Nephron progenitor cell (in vitro differentiated cells): ENCODE results near the gene MAP4K4.
A peak's percentile ranks its signal among the peaks of the same experiment; 100 is the strongest.

ENCODE experiments used
- DNase-seq: peaks from one replicate; pipeline ENCODE4 v3.0.0; 2021
- H3K27ac Mint-ChIP-seq: 2 replicates; pipeline ENCODE4 v1.8.0; 2021; ENCODE audit warnings: mild to moderate bottlenecking, moderate library complexity, mixed read lengths
- H3K27me3 Mint-ChIP-seq: 2 replicates; pipeline ENCODE4 v1.8.0; 2021; ENCODE audit warnings: mild to moderate bottlenecking, low read depth, mixed read lengths; ENCODE audit not compliant: poor library complexity
- H3K36me3 Mint-ChIP-seq: 2 replicates; pipeline ENCODE4 v1.8.0; 2021; ENCODE audit warnings: low read depth, mixed read lengths
- H3K4me1 Mint-ChIP-seq: 2 replicates; pipeline ENCODE4 v1.8.0; 2021; ENCODE audit warnings: mixed read lengths
- H3K4me3 Mint-ChIP-seq: 2 replicates; pipeline ENCODE4 v1.8.0; 2021; ENCODE audit warnings: mild to moderate bottlenecking, moderate library complexity, mixed read lengths
- H3K9me3 Mint-ChIP-seq: 2 replicates; pipeline ENCODE4 v1.8.0; 2021; ENCODE audit warnings: mild to moderate bottlenecking, moderate library complexity, mixed read lengths
- TF ChIP-seq, protein P1 (sequence below): fragments of 200-600 bp; sonication (generic); IDR thresholded peaks from 2 replicates; pipeline ENCODE4 v1.5.0; 2021; ENCODE audit warnings: antibody characterized with exemption

Gene MAP4K4

DNA sequence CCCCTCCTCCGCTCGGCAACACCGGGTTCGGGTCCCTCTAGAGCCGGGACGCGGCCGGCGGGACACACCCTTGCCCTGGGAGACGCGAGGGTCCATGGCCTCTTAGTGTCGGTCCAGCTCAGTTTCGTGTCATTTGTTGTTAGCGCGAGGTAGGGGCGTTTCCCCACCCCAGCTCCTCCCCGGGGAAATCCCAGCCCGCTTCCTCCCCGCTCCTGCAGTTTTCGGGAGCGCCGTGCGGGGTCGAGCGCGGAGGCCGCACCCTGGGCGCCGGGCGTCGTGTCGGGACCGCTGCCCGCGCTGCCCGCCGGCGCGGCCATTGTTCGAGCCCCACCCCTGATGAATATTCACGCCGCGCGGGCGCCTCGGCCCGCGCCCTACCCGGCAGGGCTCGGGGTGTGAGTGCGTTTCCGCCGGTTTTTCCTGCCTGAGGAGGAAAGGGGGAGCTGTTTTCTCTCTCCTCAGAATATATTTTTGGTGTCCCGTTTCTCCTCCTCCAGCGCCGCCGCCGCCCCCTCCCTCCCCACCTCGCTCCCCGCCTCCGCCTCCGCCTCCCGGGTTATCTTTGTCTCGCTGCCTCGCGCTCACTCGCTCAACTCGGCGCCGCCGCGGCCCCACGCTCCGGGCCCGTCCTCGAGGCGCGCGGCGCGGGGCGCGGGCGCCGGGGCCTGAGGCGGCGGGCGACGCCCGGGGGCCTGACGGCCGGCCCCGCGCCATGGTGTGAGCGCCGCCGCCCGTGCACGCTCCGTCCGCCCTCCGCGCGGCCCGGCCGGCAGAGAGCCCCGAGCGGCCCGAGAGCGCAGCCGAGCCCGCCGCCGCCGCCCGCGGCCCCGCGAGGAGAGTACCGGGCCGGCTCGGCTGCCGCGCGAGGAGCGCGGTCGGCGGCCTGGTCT is at the start of gene MAP4K4:
Gene MAP4K4 (plus strand): TSS at position 584 of the 890 bp plus-strand sequence. CDS start 374 bp downstream, outside the sequence.
- H3K4me1 Mint-ChIP-seq, result peaks cover 7% of the 10 kb centered on the region
- peak; percentile 78 for DNase-seq
- peak within 1 kb of the TSS; percentile 87 for H3K27ac Mint-ChIP-seq
- H3K4me3 Mint-ChIP-seq, result peak within 1 kb of the TSS; percentile 90
- H3K36me3 Mint-ChIP-seq, result peaks cover 19% of the 10 kb centered on the region
- peaks cover 13% of the 10 kb centered on the region for H3K9me3 Mint-ChIP-seq
- TF ChIP-seq, protein P1, sequence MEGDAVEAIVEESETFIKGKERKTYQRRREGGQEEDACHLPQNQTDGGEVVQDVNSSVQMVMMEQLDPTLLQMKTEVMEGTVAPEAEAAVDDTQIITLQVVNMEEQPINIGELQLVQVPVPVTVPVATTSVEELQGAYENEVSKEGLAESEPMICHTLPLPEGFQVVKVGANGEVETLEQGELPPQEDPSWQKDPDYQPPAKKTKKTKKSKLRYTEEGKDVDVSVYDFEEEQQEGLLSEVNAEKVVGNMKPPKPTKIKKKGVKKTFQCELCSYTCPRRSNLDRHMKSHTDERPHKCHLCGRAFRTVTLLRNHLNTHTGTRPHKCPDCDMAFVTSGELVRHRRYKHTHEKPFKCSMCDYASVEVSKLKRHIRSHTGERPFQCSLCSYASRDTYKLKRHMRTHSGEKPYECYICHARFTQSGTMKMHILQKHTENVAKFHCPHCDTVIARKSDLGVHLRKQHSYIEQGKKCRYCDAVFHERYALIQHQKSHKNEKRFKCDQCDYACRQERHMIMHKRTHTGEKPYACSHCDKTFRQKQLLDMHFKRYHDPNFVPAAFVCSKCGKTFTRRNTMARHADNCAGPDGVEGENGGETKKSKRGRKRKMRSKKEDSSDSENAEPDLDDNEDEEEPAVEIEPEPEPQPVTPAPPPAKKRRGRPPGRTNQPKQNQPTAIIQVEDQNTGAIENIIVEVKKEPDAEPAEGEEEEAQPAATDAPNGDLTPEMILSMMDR, result peak; percentile 7
- peaks cover 13% of the 10 kb centered on the region for H3K27me3 Mint-ChIP-seq

- TF ChIP-seq, protein P1, result no peak
- Mint-ChIP-seq H3K4me3 (no peak overlapping the region), H3K27me3 (peaks cover 6% of the 10 kb centered on the region), H3K27ac (no peak overlapping the region), H3K36me3 (no peaks in the 10 kb centered on the region), H3K9me3 (peaks cover 21% of the 10 kb centered on the region), H3K4me1 (no peaks in the 10 kb centered on the region)
- DNase-seq, result no peak
Observed at GRCh38 chr2:101653469-101653868, 44.0 kb upstream of the MAP4K4 start.

- H3K36me3 Mint-ChIP-seq, result no peaks in the 10 kb centered on the region
- no peak overlapping the region for H3K27ac Mint-ChIP-seq
- no peak for DNase-seq
- TF ChIP-seq, protein P1, result no peak
- no peak overlapping the region for H3K4me3 Mint-ChIP-seq
- no peaks in the 10 kb centered on the region for H3K4me1 Mint-ChIP-seq
- H3K9me3 Mint-ChIP-seq, result peaks cover 21% of the 10 kb centered on the region
- H3K27me3 Mint-ChIP-seq, result peaks cover 6% of the 10 kb centered on the region
Observed at GRCh38 chr2:101655702-101656422, 41.6 kb upstream of the MAP4K4 start.

DNA sequence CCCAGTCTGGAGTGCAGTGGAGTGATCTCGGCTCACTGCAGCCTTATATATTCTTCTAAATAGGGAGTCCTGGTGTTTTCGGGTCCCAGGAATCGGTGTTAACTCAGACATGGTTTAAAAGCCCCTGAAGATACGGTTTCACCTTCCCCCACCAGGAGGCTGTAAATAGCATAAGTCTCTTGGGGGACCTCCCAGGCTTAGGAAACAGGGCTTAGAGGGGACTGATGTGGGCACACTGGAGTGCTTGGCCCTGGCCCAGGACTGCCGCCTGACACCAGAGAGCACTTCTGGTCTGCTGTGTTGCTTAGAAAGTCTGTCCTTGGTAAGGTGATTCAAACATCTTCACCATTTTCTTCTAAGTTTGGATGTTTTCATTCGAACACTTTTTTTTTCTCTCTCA is 39.7 kb upstream of the MAP4K4 start:
- Mint-ChIP-seq H3K27me3 (peaks cover 6% of the 10 kb centered on the region), H3K36me3 (no peaks in the 10 kb centered on the region), H3K4me3 (no peak overlapping the region), H3K27ac (no peak overlapping the region), H3K9me3 (peaks cover 13% of the 10 kb centered on the region), H3K4me1 (no peaks in the 10 kb centered on the region)
- no peak for DNase-seq
- TF ChIP-seq, protein P1, result no peak

DNA sequence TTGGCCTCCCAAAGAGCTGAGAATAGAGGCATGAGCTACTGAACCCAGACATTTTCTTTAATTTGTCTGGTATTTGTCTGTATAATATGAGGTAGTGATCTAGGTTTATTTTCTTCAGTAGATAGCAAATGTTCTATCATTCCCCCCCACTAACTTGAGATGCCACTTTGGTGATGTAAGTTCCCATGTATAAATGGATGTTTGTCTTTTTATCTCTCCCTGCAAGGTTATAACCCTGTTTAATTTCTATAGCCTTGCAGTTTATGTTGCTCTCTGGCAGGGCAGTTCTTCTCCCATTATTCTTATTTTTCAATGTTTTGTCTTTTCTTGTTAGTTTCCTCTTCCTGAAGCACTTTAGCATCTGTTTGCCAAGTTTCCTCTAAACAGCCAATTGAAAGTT is 39.1 kb upstream of the MAP4K4 start:
- DNase-seq, result no peak
- no peak overlapping the region for H3K4me3 Mint-ChIP-seq
- H3K9me3 Mint-ChIP-seq, result peaks cover 8% of the 10 kb centered on the region
- H3K27ac Mint-ChIP-seq, result no peak overlapping the region
- H3K27me3 Mint-ChIP-seq, result peaks cover 5% of the 10 kb centered on the region
- H3K36me3 Mint-ChIP-seq, result no peaks in the 10 kb centered on the region
- H3K4me1 Mint-ChIP-seq, result no peaks in the 10 kb centered on the region
- TF ChIP-seq, protein P1, result no peak
